ENCODE results near the gene BTBD7. TPM values are rescaled to one million over a fixed set of nuclear protein-coding genes. Genes with fewer than 3 reads are reported as not detected.

Gene BTBD7
- total RNA-seq, 1 donor from 2014 or later, result 41.1 TPM

- Mint-ChIP-seq H3K27me3 (ENCODE audit: unreplicated experiment) (no peaks in the 10 kb centered on the region), H3K4me1 (ENCODE audit: low read depth, unreplicated experiment) (peaks cover 8% of the 10 kb centered on the region), H3K36me3 (ENCODE audit: unreplicated experiment) (no peaks in the 10 kb centered on the region), H3K9me3 (ENCODE audit: unreplicated experiment) (no peaks in the 10 kb centered on the region), H3K27ac (ENCODE audit: unreplicated experiment) (no peak overlapping the region), H3K4me3 (ENCODE audit: unreplicated experiment) (no peak overlapping the region)
- no peak for DNase-seq
- TF ChIP-seq, protein P1, sequence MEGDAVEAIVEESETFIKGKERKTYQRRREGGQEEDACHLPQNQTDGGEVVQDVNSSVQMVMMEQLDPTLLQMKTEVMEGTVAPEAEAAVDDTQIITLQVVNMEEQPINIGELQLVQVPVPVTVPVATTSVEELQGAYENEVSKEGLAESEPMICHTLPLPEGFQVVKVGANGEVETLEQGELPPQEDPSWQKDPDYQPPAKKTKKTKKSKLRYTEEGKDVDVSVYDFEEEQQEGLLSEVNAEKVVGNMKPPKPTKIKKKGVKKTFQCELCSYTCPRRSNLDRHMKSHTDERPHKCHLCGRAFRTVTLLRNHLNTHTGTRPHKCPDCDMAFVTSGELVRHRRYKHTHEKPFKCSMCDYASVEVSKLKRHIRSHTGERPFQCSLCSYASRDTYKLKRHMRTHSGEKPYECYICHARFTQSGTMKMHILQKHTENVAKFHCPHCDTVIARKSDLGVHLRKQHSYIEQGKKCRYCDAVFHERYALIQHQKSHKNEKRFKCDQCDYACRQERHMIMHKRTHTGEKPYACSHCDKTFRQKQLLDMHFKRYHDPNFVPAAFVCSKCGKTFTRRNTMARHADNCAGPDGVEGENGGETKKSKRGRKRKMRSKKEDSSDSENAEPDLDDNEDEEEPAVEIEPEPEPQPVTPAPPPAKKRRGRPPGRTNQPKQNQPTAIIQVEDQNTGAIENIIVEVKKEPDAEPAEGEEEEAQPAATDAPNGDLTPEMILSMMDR (IDR thresholded peaks at IDR 0.05; ENCODE audit: partially characterized antibody, unreplicated experiment), result no peak
These were observed 70.4 kb downstream of the BTBD7 start for GRCh38 chr14:93262446-93262845.

DNA sequence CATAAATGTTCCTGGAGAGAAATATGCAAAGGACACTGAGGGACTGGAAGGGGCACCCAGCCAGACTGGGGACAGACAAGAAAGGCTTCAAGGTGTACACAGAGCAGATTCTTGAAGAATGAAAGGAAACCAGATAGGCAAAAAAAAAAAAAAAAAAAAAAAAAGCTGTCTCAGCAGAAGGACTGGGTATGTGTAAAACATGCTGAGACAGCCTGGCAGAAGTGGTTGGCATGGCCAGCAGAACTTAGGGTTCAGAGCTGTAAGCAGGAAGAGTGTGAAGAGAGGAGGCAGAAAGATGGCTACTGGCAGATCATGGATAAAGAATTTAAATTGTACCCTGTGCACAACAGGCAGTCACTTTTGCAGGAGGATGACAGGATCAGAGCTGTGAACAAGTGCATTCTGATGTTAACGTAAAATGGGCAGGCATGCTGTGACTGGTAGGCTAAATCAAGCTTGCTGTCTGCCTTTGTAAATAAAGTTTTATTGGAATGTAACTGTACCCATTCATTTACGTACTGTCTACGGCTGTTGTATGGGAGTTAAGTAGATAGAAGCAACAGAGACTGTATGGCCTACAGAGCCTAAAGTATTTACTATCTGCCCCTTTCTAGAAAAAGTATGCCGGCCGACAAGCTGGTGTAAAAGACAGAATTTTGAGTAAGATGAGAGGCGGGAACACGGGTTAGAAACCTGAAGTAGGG is 83.6 kb downstream of the BTBD7 start:
- no peak for DNase-seq
- Mint-ChIP-seq H3K27me3 (ENCODE audit: unreplicated experiment) (no peaks in the 10 kb centered on the region), H3K36me3 (ENCODE audit: unreplicated experiment) (no peaks in the 10 kb centered on the region), H3K27ac (ENCODE audit: unreplicated experiment) (no peak overlapping the region), H3K4me3 (ENCODE audit: unreplicated experiment) (no peak overlapping the region), H3K4me1 (ENCODE audit: low read depth, unreplicated experiment) (no peaks in the 10 kb centered on the region), H3K9me3 (ENCODE audit: unreplicated experiment) (no peaks in the 10 kb centered on the region)
- TF ChIP-seq, protein P1 (IDR thresholded peaks at IDR 0.05; ENCODE audit: partially characterized antibody, unreplicated experiment), result no peak

DNA sequence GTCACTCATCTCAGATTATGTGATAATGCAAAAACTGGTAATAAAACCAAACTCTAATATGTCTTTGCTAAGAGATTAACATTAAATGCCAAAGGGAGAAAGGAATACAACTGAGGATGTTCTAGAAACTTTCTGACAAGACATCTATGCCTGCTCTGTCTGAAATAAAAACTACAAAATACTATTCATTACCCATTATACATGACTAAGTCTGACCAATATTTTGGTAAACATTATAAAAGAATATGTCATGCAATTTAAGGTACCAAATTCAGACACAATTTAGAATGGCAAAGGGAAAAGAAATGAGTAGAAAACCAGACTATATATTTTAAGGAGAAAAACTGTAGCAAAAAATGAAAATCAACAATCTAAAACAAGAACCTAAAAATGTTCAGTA is 86.3 kb downstream of the BTBD7 start:
- no peaks in the 10 kb centered on the region for H3K36me3 Mint-ChIP-seq (ENCODE audit: unreplicated experiment)
- no peaks in the 10 kb centered on the region for H3K27me3 Mint-ChIP-seq (ENCODE audit: unreplicated experiment)
- TF ChIP-seq, protein P1 (IDR thresholded peaks at IDR 0.05; ENCODE audit: partially characterized antibody, unreplicated experiment), result no peak
- no peak for DNase-seq
- H3K9me3 Mint-ChIP-seq (ENCODE audit: unreplicated experiment), result no peaks in the 10 kb centered on the region
- no peak overlapping the region for H3K27ac Mint-ChIP-seq (ENCODE audit: unreplicated experiment)
- H3K4me3 Mint-ChIP-seq (ENCODE audit: unreplicated experiment), result no peak overlapping the region
- H3K4me1 Mint-ChIP-seq (ENCODE audit: low read depth, unreplicated experiment), result peaks cover 5% of the 10 kb centered on the region

DNA sequence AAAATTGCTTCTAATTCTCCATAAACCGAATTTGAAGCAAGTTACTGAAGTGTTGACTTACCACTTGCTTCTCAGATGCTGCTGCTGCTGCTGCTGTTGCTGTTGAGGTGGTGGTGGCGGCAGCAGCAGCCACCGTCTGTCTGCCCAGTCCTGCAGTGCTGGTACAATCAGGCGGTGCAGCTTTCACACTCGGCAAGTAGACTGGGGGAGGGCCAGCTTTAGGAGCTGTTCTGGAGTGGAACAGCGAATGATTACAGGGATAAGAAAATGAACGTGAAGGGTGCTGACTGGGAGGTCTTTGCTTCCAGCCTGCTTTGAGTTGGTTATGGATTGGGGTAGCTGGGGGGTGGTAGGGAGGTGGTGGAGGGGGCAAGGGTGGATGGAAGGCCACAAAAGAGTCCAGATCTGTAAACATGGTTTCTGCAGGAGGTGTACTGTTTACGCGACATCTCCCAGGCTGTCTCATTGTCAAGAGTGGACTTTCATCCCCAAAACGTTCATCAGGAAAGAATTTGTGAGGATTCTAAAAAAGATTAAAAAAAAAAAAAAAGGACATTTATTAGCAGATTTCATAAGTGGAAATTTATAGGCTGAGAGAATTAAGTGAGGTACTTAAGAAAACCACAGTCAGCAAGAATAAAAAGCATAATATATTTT is 86.9 kb downstream of the BTBD7 start:
- H3K9me3 Mint-ChIP-seq (ENCODE audit: unreplicated experiment), result no peaks in the 10 kb centered on the region
- DNase-seq, result no peak
- peaks cover 5% of the 10 kb centered on the region for H3K4me1 Mint-ChIP-seq (ENCODE audit: low read depth, unreplicated experiment)
- no peaks in the 10 kb centered on the region for H3K27me3 Mint-ChIP-seq (ENCODE audit: unreplicated experiment)
- no peak overlapping the region for H3K27ac Mint-ChIP-seq (ENCODE audit: unreplicated experiment)
- TF ChIP-seq, protein P1 (IDR thresholded peaks at IDR 0.05; ENCODE audit: partially characterized antibody, unreplicated experiment), result no peak
- H3K36me3 Mint-ChIP-seq (ENCODE audit: unreplicated experiment), result no peaks in the 10 kb centered on the region
- H3K4me3 Mint-ChIP-seq (ENCODE audit: unreplicated experiment), result no peak overlapping the region

DNA sequence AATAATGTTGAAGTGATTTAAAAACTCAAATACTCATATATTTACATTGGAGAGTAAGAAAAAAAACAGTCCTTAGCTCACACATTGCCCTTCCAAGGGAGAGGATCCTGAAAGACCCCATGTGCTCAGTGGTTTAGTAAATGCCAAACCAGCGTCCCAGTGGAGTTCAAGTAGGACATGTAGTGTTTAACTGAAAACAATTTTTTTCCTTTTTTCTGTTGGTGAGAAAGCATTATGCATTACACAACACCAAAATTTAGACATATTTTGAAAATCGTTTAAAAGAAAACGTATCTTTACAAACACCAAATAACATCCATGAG is 92.2 kb downstream of the BTBD7 start:
- TF ChIP-seq, protein P1 (IDR thresholded peaks at IDR 0.05; ENCODE audit: partially characterized antibody, unreplicated experiment), result no peak
- Mint-ChIP-seq H3K27ac (ENCODE audit: unreplicated experiment) (no peak overlapping the region), H3K27me3 (ENCODE audit: unreplicated experiment) (no peaks in the 10 kb centered on the region), H3K4me3 (ENCODE audit: unreplicated experiment) (no peak overlapping the region), H3K36me3 (ENCODE audit: unreplicated experiment) (no peaks in the 10 kb centered on the region), H3K9me3 (ENCODE audit: unreplicated experiment) (no peaks in the 10 kb centered on the region), H3K4me1 (ENCODE audit: low read depth, unreplicated experiment) (peaks cover 5% of the 10 kb centered on the region)
- DNase-seq, result no peak

Data from glutamatergic neuron (in vitro differentiated cells).